ENCODE measurements around the gene PPP6R3.

Gene PPP6R3

DNA sequence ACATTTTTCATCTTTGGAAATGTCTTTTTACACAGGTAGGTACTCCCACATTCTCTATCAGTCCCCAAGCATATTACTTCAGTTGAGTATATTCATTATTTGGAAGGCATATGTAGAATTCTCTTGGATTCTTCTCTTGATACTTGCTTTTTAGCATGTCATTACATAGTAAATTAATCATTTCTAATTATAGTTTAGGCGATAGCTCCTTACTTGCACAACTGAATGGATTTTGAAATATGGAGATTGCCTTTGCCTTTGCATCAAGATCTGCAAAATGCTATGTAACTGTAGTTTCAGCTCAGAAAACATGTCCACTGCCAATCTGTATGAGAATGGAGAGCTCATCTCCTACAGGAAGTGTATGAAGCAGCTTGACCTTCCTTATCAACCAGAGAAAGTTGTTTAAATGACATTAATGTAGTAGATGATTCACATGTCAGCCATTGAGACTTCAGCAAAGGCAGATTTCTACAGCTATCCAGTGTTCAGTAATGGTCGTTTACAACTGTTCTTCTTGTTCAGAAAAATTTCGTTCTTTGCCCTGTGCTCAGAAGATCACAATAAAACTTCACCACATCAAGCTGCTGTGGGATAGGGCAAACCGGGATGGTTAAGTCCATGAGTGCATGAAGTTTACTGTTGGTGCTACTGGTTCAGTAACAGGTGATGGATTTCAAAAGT, 61.6 kb downstream of the PPP6R3 start:
- in situ Hi-C loops (cut with MboI; ENCODE audit: low sequenced_read_pairs, unreplicated experiment) = no loop called here

DNA sequence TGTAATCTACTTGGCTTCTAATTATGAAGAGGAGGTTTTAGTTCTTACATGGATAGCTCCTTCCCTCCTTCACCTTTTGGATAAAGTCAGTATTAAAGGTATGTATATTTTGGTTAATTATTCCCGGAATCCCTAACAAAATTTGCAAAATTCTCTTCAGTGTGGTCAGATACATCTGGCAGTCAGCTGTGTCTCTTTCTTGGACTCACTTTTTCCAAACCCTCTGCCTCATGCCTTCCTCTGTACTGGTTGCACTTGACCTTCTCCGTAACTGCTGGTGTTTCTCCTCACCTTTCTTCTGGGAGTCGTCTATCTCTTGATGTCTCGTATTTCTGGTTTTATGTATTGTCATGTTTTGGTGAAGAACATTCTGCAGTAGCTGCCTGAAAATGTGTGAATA, 62.5 kb downstream of the PPP6R3 start:
- in situ Hi-C loops (cut with MboI; ENCODE audit: low sequenced_read_pairs, unreplicated experiment) = no loop called here
- DNase-seq (ENCODE audit: low spot score) = no peak
- TF ChIP-seq, protein P1, sequence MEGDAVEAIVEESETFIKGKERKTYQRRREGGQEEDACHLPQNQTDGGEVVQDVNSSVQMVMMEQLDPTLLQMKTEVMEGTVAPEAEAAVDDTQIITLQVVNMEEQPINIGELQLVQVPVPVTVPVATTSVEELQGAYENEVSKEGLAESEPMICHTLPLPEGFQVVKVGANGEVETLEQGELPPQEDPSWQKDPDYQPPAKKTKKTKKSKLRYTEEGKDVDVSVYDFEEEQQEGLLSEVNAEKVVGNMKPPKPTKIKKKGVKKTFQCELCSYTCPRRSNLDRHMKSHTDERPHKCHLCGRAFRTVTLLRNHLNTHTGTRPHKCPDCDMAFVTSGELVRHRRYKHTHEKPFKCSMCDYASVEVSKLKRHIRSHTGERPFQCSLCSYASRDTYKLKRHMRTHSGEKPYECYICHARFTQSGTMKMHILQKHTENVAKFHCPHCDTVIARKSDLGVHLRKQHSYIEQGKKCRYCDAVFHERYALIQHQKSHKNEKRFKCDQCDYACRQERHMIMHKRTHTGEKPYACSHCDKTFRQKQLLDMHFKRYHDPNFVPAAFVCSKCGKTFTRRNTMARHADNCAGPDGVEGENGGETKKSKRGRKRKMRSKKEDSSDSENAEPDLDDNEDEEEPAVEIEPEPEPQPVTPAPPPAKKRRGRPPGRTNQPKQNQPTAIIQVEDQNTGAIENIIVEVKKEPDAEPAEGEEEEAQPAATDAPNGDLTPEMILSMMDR (IDR thresholded peaks at IDR 0.05; ENCODE audit: borderline replicate concordance, control extremely low read depth, extremely low read depth, insufficient read depth, missing control alignments) = no peak

More for the DNA sequence above, 61.6 kb downstream of the PPP6R3 start:
- DNase-seq (ENCODE audit: low spot score) = no peak
- TF ChIP-seq, protein P1 (IDR thresholded peaks at IDR 0.05; ENCODE audit: borderline replicate concordance, control extremely low read depth, extremely low read depth, insufficient read depth, missing control alignments) = no peak

DNA sequence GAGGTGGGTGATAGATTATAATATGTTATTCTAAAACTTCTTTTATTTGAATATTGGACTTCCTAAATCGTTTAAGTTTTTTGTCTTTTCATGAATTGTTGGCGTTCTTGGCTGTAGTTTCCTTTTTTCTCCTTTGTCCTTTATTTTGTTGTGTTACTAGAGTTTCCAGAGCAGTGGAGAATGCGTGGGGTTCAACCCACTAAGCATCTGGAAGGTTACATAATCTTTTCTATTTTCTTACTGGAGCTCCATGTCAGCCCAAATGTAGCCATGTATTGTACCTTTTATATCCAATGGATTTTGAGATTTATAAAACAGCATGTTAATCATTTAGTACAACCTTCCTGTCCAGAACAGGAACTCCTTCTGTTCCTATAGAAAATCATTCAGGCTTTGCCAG, 63.2 kb downstream of the PPP6R3 start:
- TF ChIP-seq, protein P1 (IDR thresholded peaks at IDR 0.05; ENCODE audit: borderline replicate concordance, control extremely low read depth, extremely low read depth, insufficient read depth, missing control alignments) = no peak
- DNase-seq (ENCODE audit: low spot score) = no peak
- in situ Hi-C loops (cut with MboI; ENCODE audit: low sequenced_read_pairs, unreplicated experiment) = no loop called here

DNA sequence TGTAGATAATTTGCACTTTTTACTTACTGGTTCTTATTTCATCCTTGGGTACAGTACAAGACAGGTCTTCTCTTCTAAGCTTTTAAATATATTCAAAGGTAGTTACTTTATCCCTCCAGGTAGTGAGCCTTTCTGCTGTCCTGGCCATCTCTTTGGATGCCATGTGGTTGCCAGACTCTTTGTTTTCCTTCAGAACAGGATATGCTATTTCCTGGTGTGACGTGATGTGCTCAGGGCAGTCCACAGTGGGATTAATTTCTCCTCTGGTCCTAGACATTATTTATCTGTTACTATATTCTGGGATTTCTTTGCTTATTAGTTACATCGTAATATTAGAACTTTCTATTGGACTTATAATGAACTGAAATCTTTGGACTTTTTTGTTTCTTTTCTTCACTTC, 63.7 kb downstream of the PPP6R3 start:
- in situ Hi-C loops (cut with MboI; ENCODE audit: low sequenced_read_pairs, unreplicated experiment) = no loop called here
- no peak for DNase-seq (ENCODE audit: low spot score)
- TF ChIP-seq, protein P1 (IDR thresholded peaks at IDR 0.05; ENCODE audit: borderline replicate concordance, control extremely low read depth, extremely low read depth, insufficient read depth, missing control alignments) = no peak

DNA sequence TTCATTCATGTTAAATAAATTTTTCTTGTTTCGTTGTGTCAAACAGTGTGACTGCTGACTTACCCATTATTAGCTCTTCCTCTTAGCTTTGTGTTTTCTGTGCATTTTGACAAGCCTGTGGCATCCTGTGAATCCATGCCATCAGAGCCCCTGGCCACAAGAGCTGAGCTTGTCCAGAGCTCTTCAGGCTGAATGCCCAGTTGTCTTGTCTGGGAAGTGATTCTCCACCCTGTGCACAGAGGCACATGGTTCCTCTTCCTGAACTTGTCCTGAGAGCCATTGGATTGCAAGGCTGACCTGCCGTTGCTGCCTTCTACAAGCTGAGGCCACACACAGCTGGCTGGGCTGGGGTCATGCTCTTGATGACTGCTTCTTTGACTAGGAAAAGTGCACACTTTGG, 64.1 kb downstream of the PPP6R3 start:
- TF ChIP-seq, protein P1 (IDR thresholded peaks at IDR 0.05; ENCODE audit: borderline replicate concordance, control extremely low read depth, extremely low read depth, insufficient read depth, missing control alignments) = no peak
- in situ Hi-C loops (cut with MboI; ENCODE audit: low sequenced_read_pairs, unreplicated experiment) = no loop called here
- DNase-seq (ENCODE audit: low spot score) = no peak

DNA sequence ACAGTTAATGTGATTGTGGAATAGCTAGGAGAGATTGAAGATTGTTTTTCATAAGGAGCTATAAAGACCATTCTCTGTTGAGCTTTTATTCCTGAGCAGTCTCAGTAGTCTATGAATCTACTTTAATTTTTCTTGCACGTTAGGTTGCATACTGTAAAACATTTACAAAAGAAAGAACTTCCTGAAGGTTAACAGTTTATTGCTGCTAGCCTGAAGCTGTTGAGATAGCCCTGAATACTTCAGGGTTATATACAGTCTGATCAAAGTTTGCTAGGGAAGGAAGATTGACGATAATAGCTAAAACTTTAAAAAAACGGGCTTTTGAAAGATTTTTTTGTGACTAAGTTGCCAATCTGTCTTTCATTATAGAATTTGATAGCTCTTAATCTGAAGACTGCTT, 64.8 kb downstream of the PPP6R3 start:
- DNase-seq (ENCODE audit: low spot score) = no peak
- in situ Hi-C loops (cut with MboI; ENCODE audit: low sequenced_read_pairs, unreplicated experiment) = no loop called here

More for the DNA sequence above, 64.8 kb downstream of the PPP6R3 start:
- TF ChIP-seq, protein P1 (IDR thresholded peaks at IDR 0.05; ENCODE audit: borderline replicate concordance, control extremely low read depth, extremely low read depth, insufficient read depth, missing control alignments) = no peak
